ENCODE data around the gene AHDC1. TPM values are rescaled to one million over a fixed set of nuclear protein-coding genes. Genes with fewer than 3 reads are reported as not detected.

AHDC1 gene
- total RNA-seq, 4 donors from 2014 or later, result 37.7 to 63.0 (median 52.5) TPM

GRCh38 chr1:27572019-27572678, 31.8 kb downstream of the AHDC1 start:
- intact Hi-C loops (cut with DNase I; ENCODE audit: low total_unique reads), result no loop called here
- H3K4me3 ChIP-seq (ENCODE audit: low read depth, poor library complexity, severe bottlenecking), result no peak overlapping the region
- WGBS, 2 donors, result 18 to 20% methylated on average over 9 of the region's 9 CpGs
- TF ChIP-seq CTCF (IDR thresholded peaks at IDR 0.05) (no peak), POLR2A (IDR thresholded peaks at IDR 0.05) (no peak)
- no peak for DNase-seq (ENCODE audit: low spot score in 2 of 2)

GRCh38 chr1:27571439-27572018, 32.4 kb downstream of the AHDC1 start:
- intact Hi-C loops (cut with DNase I; ENCODE audit: low total_unique reads), result no loop called here
- H3K4me3 ChIP-seq (ENCODE audit: low read depth, poor library complexity, severe bottlenecking), result no peak overlapping the region
- no peak for DNase-seq (ENCODE audit: low spot score in 2 of 2)
- WGBS, 2 donors, result 33 to 38% methylated on average over 15 to 17 of the region's 18 CpGs
- TF ChIP-seq POLR2A (IDR thresholded peaks at IDR 0.05) (no peak), CTCF (IDR thresholded peaks at IDR 0.05) (no peak)

GRCh38 chr1:27570784-27571183, 33.2 kb downstream of the AHDC1 start:
- no peak for DNase-seq (ENCODE audit: low spot score in 2 of 2)
- intact Hi-C loops (cut with DNase I; ENCODE audit: low total_unique reads), result no loop called here
- 49 to 53% methylated on average over 3 of the region's 3 CpGs for WGBS, 2 donors
- no peak overlapping the region for H3K4me3 ChIP-seq (ENCODE audit: low read depth, poor library complexity, severe bottlenecking)
- TF ChIP-seq CTCF (IDR thresholded peaks at IDR 0.05) (no peak), POLR2A (IDR thresholded peaks at IDR 0.05) (no peak)

DNA sequence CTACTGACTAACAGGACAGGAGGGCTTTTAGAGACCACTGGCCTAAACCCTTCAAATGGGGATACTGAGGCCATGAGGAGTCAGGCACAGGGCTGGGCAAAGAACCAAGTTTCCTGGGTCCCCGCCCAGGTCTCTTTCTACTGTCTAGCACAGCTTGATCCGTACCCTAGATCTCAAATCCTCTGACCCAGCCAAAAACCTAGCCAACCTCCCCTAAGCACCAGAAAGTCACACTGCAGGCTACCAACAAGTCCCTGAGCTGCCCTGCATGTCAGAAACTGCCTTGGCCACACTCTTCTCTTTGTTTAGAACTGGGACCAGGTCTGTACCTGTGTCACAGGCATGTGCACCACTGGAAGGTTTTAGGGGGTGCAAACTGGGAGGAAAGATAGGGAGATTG, 33.6 kb downstream of the AHDC1 start:
- no peak for DNase-seq (ENCODE audit: low spot score in 2 of 2)
- 35 to 42% methylated on average over 2 of the region's 2 CpGs for WGBS, 2 donors
- intact Hi-C loops (cut with DNase I; ENCODE audit: low total_unique reads), result no loop called here
- no peak overlapping the region for H3K4me3 ChIP-seq (ENCODE audit: low read depth, poor library complexity, severe bottlenecking)
- TF ChIP-seq POLR2A (IDR thresholded peaks at IDR 0.05) (no peak), CTCF (IDR thresholded peaks at IDR 0.05) (no peak)

GRCh38 chr1:27569506-27570291, 34.2 kb downstream of the AHDC1 start:
- intact Hi-C loops (cut with DNase I; ENCODE audit: low total_unique reads), result no loop called here

More at GRCh38 chr1:27569506-27570291, 34.2 kb downstream of the AHDC1 start:
- H3K4me3 ChIP-seq (ENCODE audit: low read depth, poor library complexity, severe bottlenecking), result no peak overlapping the region
- no peak for DNase-seq (ENCODE audit: low spot score in 2 of 2)
- WGBS, 2 donors, result 55 to 68% methylated on average over 13 to 14 of the region's 14 CpGs
- TF ChIP-seq CTCF (IDR thresholded peaks at IDR 0.05), result no peak
- TF ChIP-seq POLR2A (IDR thresholded peaks at IDR 0.05), result no peak
